IMR-90 (cell line): ENCODE results near the gene CDK14. TPM values are rescaled to one million over a fixed set of nuclear protein-coding genes. Genes with fewer than 3 reads are reported as not detected.

Experiments used
- ATAC-seq: fragments of 200-7000 bp; cut with Tn5 transposase; 2 replicates; pipeline ENCODE4 v1.9.1; 2020; ENCODE audit warnings: low read depth, mild to moderate bottlenecking, moderate library complexity
- BruUV-seq: library from RNA; stranded (reverse); fragments of 400-500 nt; replicated peaks from 2 replicates; lab custom pipeline; 2021; lab: Mats Ljungman, UMichigan
- CTCF ChIA-PET: fragments of 300-600 bp; formaldehyde crosslinking; extraction: SDS; loops from one replicate; lab custom pipeline; 2021; ENCODE audit warnings: antibody characterized with exemption; lab: Yijun Ruan, JAX
- POLR2A ChIA-PET: fragments of 300-600 bp; sonication (Branson Sonifier 250); formaldehyde crosslinking; loops from one replicate; lab custom pipeline; 2022; ENCODE audit warnings: antibody characterized with exemption; ENCODE audit not compliant: unreplicated experiment; lab: Charles Lee
- DNase-seq: peaks from one replicate; pipeline ENCODE4 v3.0.0; 2013
- H2AFZ ChIP-seq: replicated peaks from 2 replicates; pipeline ENCODE3; 2013; ENCODE audit warnings: low read length, mild to moderate bottlenecking; ENCODE audit not compliant: poor library complexity
- H2AK5ac ChIP-seq: 2 replicates; pipeline ENCODE4 v1.6.1; 2013; ENCODE audit warnings: low read depth, low read length, inconsistent platforms
- H2AK9ac ChIP-seq: replicated peaks from 2 replicates; pipeline ENCODE3; 2013; ENCODE audit warnings: mild to moderate bottlenecking, low read depth, low read length, moderate library complexity; ENCODE audit not compliant: poor library complexity
- H2BK120ac ChIP-seq: 2 replicates; pipeline ENCODE4 v1.6.1; 2013; ENCODE audit warnings: low read depth, low read length, inconsistent platforms
- H2BK15ac ChIP-seq: 3 replicates; pipeline ENCODE4 v1.6.1; 2013; ENCODE audit warnings: low read depth, low read length, inconsistent platforms
- H2BK20ac ChIP-seq: 2 replicates; pipeline ENCODE4 v1.6.1; 2013; ENCODE audit warnings: low read depth, mild to moderate bottlenecking, inconsistent platforms, low read length, moderate library complexity
- H2BK5ac ChIP-seq: 2 replicates; pipeline ENCODE4 v1.6.1; 2013; ENCODE audit warnings: mild to moderate bottlenecking, low read depth, low read length, inconsistent platforms; ENCODE audit not compliant: poor library complexity, severe bottlenecking
- H3K14ac ChIP-seq: replicated peaks from 2 replicates; pipeline ENCODE4 v1.6.1; 2013; ENCODE audit warnings: low read depth, low read length, inconsistent platforms
- H3K18ac ChIP-seq: 2 replicates; pipeline ENCODE4 v1.6.1; 2013; ENCODE audit warnings: low read depth, low read length, control low read depth
- H3K23ac ChIP-seq: 2 replicates; pipeline ENCODE4 v1.6.1; 2013; ENCODE audit warnings: low read depth, low read length, inconsistent platforms
- H3K27ac ChIP-seq: 2 replicates; pipeline ENCODE4 v1.5.1; 2013; ENCODE audit warnings: mild to moderate bottlenecking, control low read depth, low read length; ENCODE audit not compliant: insufficient read depth
- H3K27me3 ChIP-seq: 2 replicates; pipeline ENCODE4 v1.6.1; 2013; ENCODE audit warnings: low read length; ENCODE audit not compliant: control insufficient read depth, insufficient read depth
- H3K36me3 ChIP-seq: 2 replicates; pipeline ENCODE4 v1.6.1; 2013; ENCODE audit warnings: low read length, mixed read lengths; ENCODE audit not compliant: control insufficient read depth, insufficient read depth
- H3K4ac ChIP-seq: 2 replicates; pipeline ENCODE4 v1.6.1; 2013; ENCODE audit warnings: low read depth, low read length, inconsistent platforms
- H3K4me1 ChIP-seq: 2 replicates; pipeline ENCODE4 v1.6.1; 2013; ENCODE audit warnings: low read length, mixed read lengths; ENCODE audit not compliant: control insufficient read depth, insufficient read depth
- H3K4me2 ChIP-seq: 2 replicates; pipeline ENCODE4 v1.6.1; 2013; ENCODE audit warnings: low read depth, mild to moderate bottlenecking, control low read depth, low read length, moderate library complexity
- H3K4me3 ChIP-seq: 2 replicates; pipeline ENCODE4 v1.5.1; 2013; ENCODE audit warnings: low read depth, mild to moderate bottlenecking, control low read depth, low read length, moderate library complexity; ENCODE audit not compliant: insufficient read depth
- H3K56ac ChIP-seq: 2 replicates; pipeline ENCODE4 v1.6.1; 2013; ENCODE audit warnings: low read length, inconsistent platforms; ENCODE audit not compliant: insufficient read depth; ENCODE audit errors: extremely low read depth
- H3K79me1 ChIP-seq, 2 experiments: 2 replicates each; pipeline ENCODE4 v1.6.1; 2013; ENCODE audit warnings: low read length in 2 of 2, inconsistent platforms in 1 of 2, low read depth in 1 of 2
- H3K9ac ChIP-seq: 2 replicates; pipeline ENCODE4 v1.6.1; 2013; ENCODE audit warnings: low read depth, low read length, control low read depth
- H3K9me1 ChIP-seq: 2 replicates; pipeline ENCODE4 v1.6.1; 2013; ENCODE audit warnings: low read length, inconsistent platforms; ENCODE audit not compliant: insufficient read depth
- H3K9me3 ChIP-seq: 2 replicates; pipeline ENCODE4 v1.6.1; 2013; ENCODE audit warnings: low read length; ENCODE audit not compliant: control insufficient read depth, insufficient read depth
- H4K20me1 ChIP-seq: 2 replicates; pipeline ENCODE4 v1.6.1; 2013; ENCODE audit warnings: low read length, inconsistent platforms; ENCODE audit not compliant: insufficient read depth
- H4K5ac ChIP-seq: 2 replicates; pipeline ENCODE4 v1.6.1; 2013; ENCODE audit warnings: mild to moderate bottlenecking, low read depth, low read length, control low read depth
- H4K8ac ChIP-seq, 2 experiments: 2 replicates each; pipeline ENCODE4 v1.6.1; 2013; ENCODE audit warnings: low read depth in 2 of 2, low read length in 2 of 2, control low read depth in 1 of 2, inconsistent platforms in 1 of 2
- H4K91ac ChIP-seq: 2 replicates; pipeline ENCODE4 v1.6.1; 2013; ENCODE audit warnings: low read depth, low read length, inconsistent platforms; ENCODE audit not compliant: insufficient read depth
- CEBPB ChIP-seq: IDR thresholded peaks from 2 replicates; pipeline ENCODE4 v1.6.1; 2012; ENCODE audit warnings: low read depth, low read length, improper control_type of control experiment
- CHD1 ChIP-seq: IDR thresholded peaks from 2 replicates; pipeline ENCODE4 v1.6.1; 2012; ENCODE audit warnings: low read depth, low read length, improper control_type of control experiment
- FOS ChIP-seq: fragments of 150-350 bp; IDR thresholded peaks from 2 replicates; pipeline ENCODE4 v1.6.1; 2016; ENCODE audit warnings: low read depth, low read length
- MAFK ChIP-seq: IDR thresholded peaks from 2 replicates; pipeline ENCODE4 v1.6.1; 2012; ENCODE audit warnings: low read depth, low read length, improper control_type of control experiment
- MAZ ChIP-seq: IDR thresholded peaks from 2 replicates; pipeline ENCODE4 v1.6.1; 2012; ENCODE audit warnings: low read depth, mild to moderate bottlenecking, low read length, improper control_type of control experiment, moderate library complexity, borderline replicate concordance
- NFE2L2 ChIP-seq: fragments of 150-350 bp; IDR thresholded peaks from 2 replicates; pipeline ENCODE4 v1.6.1; 2016; ENCODE audit warnings: low read depth, mild to moderate bottlenecking, low read length
- POLR2A ChIP-seq: IDR thresholded peaks from 2 replicates; pipeline ENCODE4 v1.6.1; 2012; ENCODE audit warnings: mild to moderate bottlenecking, low read depth, low read length
- RAD21 ChIP-seq: IDR thresholded peaks from 2 replicates; pipeline ENCODE4 v1.6.1; 2012; ENCODE audit warnings: low read length, improper control_type of control experiment
- RCOR1 ChIP-seq: IDR thresholded peaks from 2 replicates; pipeline ENCODE4 v1.6.1; 2012; ENCODE audit warnings: mild to moderate bottlenecking, low read length, improper control_type of control experiment; ENCODE audit not compliant: insufficient replicate concordance
- WGBS, 2 experiments: methylation state at CpG; one replicate each; pipeline versions ENCODE4 v1.1.5 to v1.1.7; 2013; ENCODE audit warnings: missing lambda C conversion rate in 2 of 2; ENCODE audit not compliant: insufficient read length in 1 of 2; ENCODE audit errors: extremely low coverage in 2 of 2; 5-methylcytosine and 5-hydroxymethylcytosine counted together
- dilution Hi-C: fragments of 300-500 bp; cut with HindIII; formaldehyde crosslinking; loops from one replicate; pipeline ENCODE4 v1.14.3; 2018; ENCODE audit warnings: low sequenced_read_pairs; ENCODE audit not compliant: unreplicated experiment
- in situ Hi-C: fragments of 300-500 bp; cut with MboI; formaldehyde crosslinking; loops from 3 replicates; pipeline ENCODE4 v1.14.3; 2019; ENCODE audit warnings: low sequenced_read_pairs, inconsistent platforms, mixed read lengths
- intact Hi-C: fragments of 100-400 bp; cut with micrococcal nuclease; formaldehyde crosslinking; loops from 2 replicates; pipeline ENCODE4 v1.10.0; 2022
- polyA plus RNA-seq, 3 experiments: library from polyadenylated mRNA; depleted of rRNA; stranded (reverse); fragments of >200 nt; gene quantifications; 2 replicates each; pipeline ENCODE4 v1.2.3, GENCODE V29; 2012; ENCODE audit warnings: low replicate concordance in 1 of 3
- total RNA-seq: library from RNA; depleted of rRNA; stranded (reverse); fragments of >200 nt; gene quantifications from 2 replicates; pipeline ENCODE4 v1.2.3, GENCODE V29; 2012
- TF ChIP-seq, protein P1 (sequence below): fragments of 150-350 bp; IDR thresholded peaks from 2 replicates; pipeline ENCODE4 v1.6.1; 2016; ENCODE audit warnings: low read depth, mild to moderate bottlenecking, low read length, moderate library complexity, borderline replicate concordance
- TF ChIP-seq, protein P2 (sequence below): conservative IDR thresholded peaks from 2 replicates; pipeline ENCODE4 v1.5.1; 2012; ENCODE audit warnings: mild to moderate bottlenecking, low read depth, low read length, improper control_type of control experiment
- TF ChIP-seq, protein P3 (sequence below): fragments of 150-350 bp; IDR thresholded peaks from 2 replicates; pipeline ENCODE4 v1.6.1; 2017; ENCODE audit warnings: mild to moderate bottlenecking, antibody characterized with exemption, low read length, low read depth

The CDK14 gene
- total and polyA plus RNA-seq, 2 of the 4 experiments (the other 2 are of a cell fraction) = 10.1 to 29.6 TPM

DNA sequence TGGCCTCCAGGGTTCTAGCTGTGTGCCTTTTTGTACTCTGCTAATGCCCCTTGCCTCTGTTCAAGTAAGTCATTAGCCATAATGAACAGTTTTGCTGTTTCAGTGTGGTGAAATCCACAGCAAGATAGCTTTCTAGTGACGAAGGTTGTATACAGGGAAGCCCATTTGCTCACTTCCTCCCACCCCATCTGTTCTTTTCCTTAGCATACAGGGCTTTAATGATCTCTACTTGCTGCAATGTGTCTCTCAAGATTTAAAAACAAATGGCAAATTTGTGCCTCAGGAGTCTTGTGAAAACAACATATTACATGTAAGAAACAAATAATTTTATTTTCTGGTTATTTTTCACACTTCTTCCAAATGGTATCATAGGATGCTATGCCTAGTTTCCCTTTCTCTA, 243.2 kb downstream of the CDK14 start:
- Histone ChIP-seq H4K91ac (no peak overlapping the region), H3K9me3 (0 out of 2 replicates have a peak, but pooled peaks cover 2% of the 10 kb centered on the region), H3K27me3 (no peaks in the 10 kb centered on the region), H2BK20ac (no peak overlapping the region), H3K4ac (no peak overlapping the region), H3K9ac (no peak overlapping the region), H2BK120ac (no peak overlapping the region), H3K27ac (no peak overlapping the region), H2AK5ac (no peak overlapping the region), H4K5ac (no peak overlapping the region), H2BK5ac (no peak overlapping the region), H3K36me3 (no peaks in the 10 kb centered on the region), H2BK15ac (no peak overlapping the region), H4K20me1 (no peaks in the 10 kb centered on the region), H3K4me3 (no peak overlapping the region), H3K9me1 (no peaks in the 10 kb centered on the region), H4K8ac (no peak overlapping the region), H2AK9ac (no peak overlapping the region), H3K23ac (no peak overlapping the region), H3K79me1 (peaks cover 9 to 18% of the 10 kb centered on the region in 2 experiments; a peak in 3 of 4 replicates), H3K4me1 (no peaks in the 10 kb centered on the region), H3K14ac (no peak overlapping the region), H2AFZ (no peak overlapping the region), H3K18ac (no peak overlapping the region), H3K56ac (no peak overlapping the region), H3K4me2 (no peak overlapping the region)
- in situ Hi-C loops = no loop called here
- intact Hi-C loops = no loop called here
- no peak for DNase-seq
- POLR2A ChIA-PET = no interaction called here
- TF ChIP-seq CHD1 (no peak), FOS (no peak), MAFK (no peak), NFE2L2 (no peak), POLR2A (no peak), CEBPB (no peak), RAD21 (no peak), RCOR1 (no peak), MAZ (no peak)
- TF ChIP-seq, protein P1, sequence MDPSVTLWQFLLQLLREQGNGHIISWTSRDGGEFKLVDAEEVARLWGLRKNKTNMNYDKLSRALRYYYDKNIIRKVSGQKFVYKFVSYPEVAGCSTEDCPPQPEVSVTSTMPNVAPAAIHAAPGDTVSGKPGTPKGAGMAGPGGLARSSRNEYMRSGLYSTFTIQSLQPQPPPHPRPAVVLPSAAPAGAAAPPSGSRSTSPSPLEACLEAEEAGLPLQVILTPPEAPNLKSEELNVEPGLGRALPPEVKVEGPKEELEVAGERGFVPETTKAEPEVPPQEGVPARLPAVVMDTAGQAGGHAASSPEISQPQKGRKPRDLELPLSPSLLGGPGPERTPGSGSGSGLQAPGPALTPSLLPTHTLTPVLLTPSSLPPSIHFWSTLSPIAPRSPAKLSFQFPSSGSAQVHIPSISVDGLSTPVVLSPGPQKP = no peak
- TF ChIP-seq, protein P2, sequence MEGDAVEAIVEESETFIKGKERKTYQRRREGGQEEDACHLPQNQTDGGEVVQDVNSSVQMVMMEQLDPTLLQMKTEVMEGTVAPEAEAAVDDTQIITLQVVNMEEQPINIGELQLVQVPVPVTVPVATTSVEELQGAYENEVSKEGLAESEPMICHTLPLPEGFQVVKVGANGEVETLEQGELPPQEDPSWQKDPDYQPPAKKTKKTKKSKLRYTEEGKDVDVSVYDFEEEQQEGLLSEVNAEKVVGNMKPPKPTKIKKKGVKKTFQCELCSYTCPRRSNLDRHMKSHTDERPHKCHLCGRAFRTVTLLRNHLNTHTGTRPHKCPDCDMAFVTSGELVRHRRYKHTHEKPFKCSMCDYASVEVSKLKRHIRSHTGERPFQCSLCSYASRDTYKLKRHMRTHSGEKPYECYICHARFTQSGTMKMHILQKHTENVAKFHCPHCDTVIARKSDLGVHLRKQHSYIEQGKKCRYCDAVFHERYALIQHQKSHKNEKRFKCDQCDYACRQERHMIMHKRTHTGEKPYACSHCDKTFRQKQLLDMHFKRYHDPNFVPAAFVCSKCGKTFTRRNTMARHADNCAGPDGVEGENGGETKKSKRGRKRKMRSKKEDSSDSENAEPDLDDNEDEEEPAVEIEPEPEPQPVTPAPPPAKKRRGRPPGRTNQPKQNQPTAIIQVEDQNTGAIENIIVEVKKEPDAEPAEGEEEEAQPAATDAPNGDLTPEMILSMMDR = no peak
- TF ChIP-seq, protein P3, sequence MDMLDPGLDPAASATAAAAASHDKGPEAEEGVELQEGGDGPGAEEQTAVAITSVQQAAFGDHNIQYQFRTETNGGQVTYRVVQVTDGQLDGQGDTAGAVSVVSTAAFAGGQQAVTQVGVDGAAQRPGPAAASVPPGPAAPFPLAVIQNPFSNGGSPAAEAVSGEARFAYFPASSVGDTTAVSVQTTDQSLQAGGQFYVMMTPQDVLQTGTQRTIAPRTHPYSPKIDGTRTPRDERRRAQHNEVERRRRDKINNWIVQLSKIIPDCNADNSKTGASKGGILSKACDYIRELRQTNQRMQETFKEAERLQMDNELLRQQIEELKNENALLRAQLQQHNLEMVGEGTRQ = no peak
- dilution Hi-C loops = no loop called here
- no CpG with 5 or more reads among the region's 1 CpG for WGBS, 2 experiments
- CTCF ChIA-PET = no interaction called here
- BruUV-seq = no TSS peak
- no peak for ATAC-seq
